HAP-1 (cell line): ENCODE results near the gene NUDT8.
"Not testable (repeated sequence)": the region's sequence is repeated elsewhere in the genome, so short reads cannot be mapped to it uniquely, and the experiment has no call there.

ENCODE experiments used
- DNase-seq, 2 experiments: peaks; one replicate each; pipeline ENCODE4 v3.0.0-alpha.2; 2016 to 2020; ENCODE audit warnings: low spot score in 2 of 2
- H3K27me3 ChIP-seq: fragments of 250-450 bp; sonication (Bioruptor Pico); 2 replicates; pipeline ENCODE4 v1.5.1; 2020; ENCODE audit warnings: low read depth, mild to moderate bottlenecking, moderate library complexity
- H3K36me3 ChIP-seq: fragments of 250-450 bp; sonication (Bioruptor Pico); replicated peaks from 2 replicates; pipeline ENCODE4 v1.5.1; 2020; ENCODE audit warnings: mild to moderate bottlenecking
- H3K4me1 ChIP-seq: fragments of 250-450 bp; sonication (Bioruptor Pico); 2 replicates; pipeline ENCODE4 v1.5.1; 2020; ENCODE audit warnings: mild to moderate bottlenecking
- H3K4me3 ChIP-seq: fragments of 250-450 bp; sonication (Bioruptor Pico); 2 replicates; pipeline ENCODE4 v1.5.1; 2020; ENCODE audit warnings: mild to moderate bottlenecking, moderate library complexity
- H3K9me3 ChIP-seq: fragments of 250-450 bp; sonication (Bioruptor Pico); 2 replicates; pipeline ENCODE4 v1.5.1; 2020; ENCODE audit warnings: mild to moderate bottlenecking, moderate library complexity
- in situ Hi-C: fragments of 300-500 bp; cut with MboI; formaldehyde crosslinking; loops from 3 replicates; pipeline ENCODE4 v1.14.3; 2020; ENCODE audit warnings: low sequenced_read_pairs, inconsistent platforms, mixed read lengths

NUDT8 gene

GRCh38 chr11:67611704-67612587 is 17.8 kb downstream of the NUDT8 start:
- Histone ChIP-seq H3K4me3 (no peak overlapping the region), H3K4me1 (peaks cover 6% of the 10 kb centered on the region), H3K36me3 (peaks cover 56% of the 10 kb centered on the region), H3K27me3 (no peaks in the 10 kb centered on the region), H3K9me3 (no peaks in the 10 kb centered on the region)
- in situ Hi-C loops: no loop called here
- DNase-seq: no peak

DNA sequence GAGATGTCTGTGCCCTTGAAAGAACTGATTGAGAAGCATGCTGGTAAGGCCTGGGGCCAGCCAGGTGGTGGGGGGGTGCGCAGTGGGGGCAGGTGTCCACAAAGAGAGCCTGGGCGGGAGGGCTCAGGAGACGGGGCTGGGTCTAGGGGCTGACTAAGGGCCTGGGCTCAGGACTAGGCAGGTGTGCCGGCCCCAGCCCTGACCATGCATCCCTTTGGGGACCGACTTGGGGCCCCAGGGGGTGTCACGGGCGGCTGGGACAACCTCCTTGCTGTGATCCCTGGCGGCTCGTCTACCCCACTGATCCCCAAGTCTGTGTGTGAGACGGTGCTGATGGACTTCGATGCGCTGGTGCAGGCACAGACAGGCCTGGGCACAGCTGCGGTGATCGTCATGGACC is 18.6 kb downstream of the NUDT8 start:
- in situ Hi-C loops: no loop called here

GRCh38 chr11:67610302-67610868 is 19.4 kb downstream of the NUDT8 start:
- Histone ChIP-seq H3K9me3 (peaks cover 2% of the 10 kb centered on the region; the same call in 1 of the 2 replicates), H3K4me1 (peaks cover 18% of the 10 kb centered on the region), H3K36me3 (peaks cover 57% of the 10 kb centered on the region), H3K27me3 (no peaks in the 10 kb centered on the region), H3K4me3 (no peak overlapping the region)
- in situ Hi-C loops: no loop called here
- DNase-seq: no peak

More for the DNA sequence above, 18.6 kb downstream of the NUDT8 start:
- H3K9me3 ChIP-seq: peaks cover 2% of the 10 kb centered on the region; the same call in 1 of the 2 replicates
- no peak overlapping the region for H3K4me3 ChIP-seq
- DNase-seq: no peak
- peaks cover 10% of the 10 kb centered on the region for H3K4me1 ChIP-seq
- H3K36me3 ChIP-seq: peaks cover 57% of the 10 kb centered on the region
- no peaks in the 10 kb centered on the region for H3K27me3 ChIP-seq

GRCh38 chr11:67609316-67609715 is 20.4 kb downstream of the NUDT8 start:
- no peaks in the 10 kb centered on the region for H3K27me3 ChIP-seq
- H3K4me1 ChIP-seq: peaks cover 28% of the 10 kb centered on the region
- no peak overlapping the region for H3K4me3 ChIP-seq
- DNase-seq: no peak
- in situ Hi-C loops: no loop called here
- peaks cover 57% of the 10 kb centered on the region for H3K36me3 ChIP-seq
- peaks cover 2% of the 10 kb centered on the region; the same call in 1 of the 2 replicates for H3K9me3 ChIP-seq

- peaks cover 2% of the 10 kb centered on the region; the same call in 1 of the 2 replicates for H3K9me3 ChIP-seq
- in situ Hi-C loops: no loop called here
- H3K4me3 ChIP-seq: no peak overlapping the region
- H3K27me3 ChIP-seq: no peaks in the 10 kb centered on the region
- peaks cover 32% of the 10 kb centered on the region for H3K4me1 ChIP-seq
- peaks cover 54% of the 10 kb centered on the region for H3K36me3 ChIP-seq
- DNase-seq: no peak
Measured at GRCh38 chr11:67608486-67608885, 21.3 kb downstream of the NUDT8 start.

DNA sequence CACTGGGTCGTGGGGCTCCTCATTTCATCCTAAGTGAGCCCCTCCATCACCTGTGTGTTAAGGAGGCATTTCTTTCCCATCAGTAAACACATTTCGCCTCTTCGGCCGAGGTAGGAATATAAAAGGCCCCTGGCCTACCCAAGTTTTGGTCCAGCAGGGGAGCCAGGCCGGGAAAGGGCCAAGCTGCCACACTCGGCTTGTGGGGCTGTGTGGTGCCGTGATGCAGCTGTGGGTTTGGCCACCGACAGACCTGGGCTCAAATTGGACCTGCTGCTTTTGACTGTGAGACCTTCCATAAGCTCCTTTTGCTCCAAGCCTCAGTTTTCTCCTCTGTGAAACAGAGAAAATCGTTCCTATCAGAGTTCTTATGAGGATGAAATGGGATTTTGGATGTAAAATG is 22.2 kb downstream of the NUDT8 start:
- DNase-seq: no peak
- H3K4me3 ChIP-seq: peak overlapping the region; percentile 99
- peaks cover 9% of the 10 kb centered on the region for H3K9me3 ChIP-seq
- H3K4me1 ChIP-seq: peaks cover 40% of the 10 kb centered on the region
- in situ Hi-C loops: no loop called here
- no peaks in the 10 kb centered on the region for H3K27me3 ChIP-seq
- peaks cover 57% of the 10 kb centered on the region for H3K36me3 ChIP-seq

DNA sequence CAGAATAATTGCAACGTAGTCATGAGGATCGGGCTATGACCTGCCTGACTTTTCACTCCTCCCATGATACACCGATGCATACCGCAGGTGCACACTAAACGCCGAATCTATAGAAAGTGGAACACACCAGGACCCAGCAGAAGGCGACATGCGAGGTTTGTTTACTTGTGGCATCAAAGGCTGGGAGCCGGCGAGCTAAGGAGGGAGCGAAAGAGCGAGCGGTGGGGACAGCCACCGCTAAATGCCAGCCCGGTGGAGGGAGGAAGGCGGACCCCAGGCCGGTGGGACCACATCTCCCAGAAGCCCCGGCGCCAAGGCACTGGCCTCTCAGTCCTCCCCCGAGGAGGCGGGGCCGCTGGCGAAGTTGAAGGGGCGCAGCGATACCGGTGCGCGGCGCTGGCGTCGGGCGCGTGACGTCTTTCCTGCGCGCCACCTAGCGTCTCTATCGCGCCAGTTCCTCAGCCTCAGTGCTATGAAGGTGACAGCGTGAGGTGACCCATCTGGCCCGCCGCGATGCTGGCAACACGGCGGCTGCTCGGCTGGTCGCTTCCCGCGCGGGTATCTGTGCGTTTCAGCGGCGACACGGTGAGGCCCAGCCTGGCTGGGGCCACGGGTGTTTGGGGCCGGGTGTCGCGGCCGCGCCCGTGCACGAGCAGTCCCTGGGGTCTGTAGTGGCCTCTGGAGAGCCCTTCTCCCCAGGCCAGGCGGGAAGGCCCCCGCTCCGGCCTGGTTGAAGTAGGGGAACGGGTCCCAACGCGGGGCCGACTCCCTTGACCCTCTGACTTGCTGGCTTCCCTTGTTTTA is 23.0 kb downstream of the NUDT8 start, which contains the start of gene NDUFV1:
Gene NDUFV1, plus strand, starts transcription at position 445 of the 804 bp plus-strand sequence. Its CDS starts 69 bp downstream, at position 514.
- Histone ChIP-seq H3K9me3 (peaks cover 14% of the 10 kb centered on the region), H3K27me3 (no peaks in the 10 kb centered on the region), H3K4me3 (peak within 1 kb of the TSS; percentile 99), H3K36me3 (peaks cover 49% of the 10 kb centered on the region), H3K4me1 (peaks cover 41% of the 10 kb centered on the region)
- in situ Hi-C loops: no loop called here
- DNase-seq: peak; percentile 94 to 99

GRCh38 chr11:67606093-67606491 is 23.6 kb downstream of the NUDT8 start:
- H3K27me3 ChIP-seq: no peaks in the 10 kb centered on the region
- peaks cover 41% of the 10 kb centered on the region for H3K4me1 ChIP-seq
- peaks cover 14% of the 10 kb centered on the region for H3K9me3 ChIP-seq
- in situ Hi-C loops: no loop called here
- H3K36me3 ChIP-seq: peaks cover 43% of the 10 kb centered on the region
- peak overlapping the region; percentile 99 for H3K4me3 ChIP-seq
- DNase-seq: no peak

DNA sequence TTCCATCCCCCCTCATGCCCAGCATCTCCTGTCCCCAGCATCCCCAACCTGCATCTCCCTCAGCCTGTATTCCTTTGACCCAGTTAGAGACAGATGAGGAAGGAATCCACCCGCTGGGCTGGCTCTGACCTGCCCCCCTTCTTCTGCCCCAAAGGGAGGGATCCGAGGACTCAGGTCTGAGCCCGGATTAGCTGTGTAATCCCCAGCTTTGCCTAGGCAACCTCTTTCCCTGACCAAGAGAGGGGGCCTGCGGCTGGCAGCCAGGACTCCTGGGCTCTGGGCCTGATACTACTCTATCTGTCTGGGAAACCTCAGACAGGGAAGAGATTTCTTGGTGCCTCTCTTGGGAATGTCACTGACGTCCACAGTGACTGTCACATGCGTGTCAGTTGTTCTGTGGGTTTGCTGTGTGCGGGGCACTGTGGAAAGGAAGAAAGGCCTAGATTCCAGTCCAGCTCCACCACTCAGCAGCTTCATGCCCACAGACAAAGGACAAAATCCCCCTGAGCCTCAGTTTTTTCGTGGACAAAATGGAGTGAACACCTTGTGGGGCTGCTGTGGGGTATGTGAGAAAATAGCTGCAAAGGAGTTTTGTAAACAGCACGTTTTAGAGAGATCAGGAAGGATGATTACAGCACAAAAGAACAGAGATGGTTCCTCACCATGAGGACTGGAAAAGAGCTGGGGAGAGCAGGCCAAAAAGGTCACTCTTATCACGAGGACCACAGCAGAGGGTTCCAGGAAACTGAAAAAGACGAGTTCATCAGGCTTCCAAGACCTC is 24.3 kb downstream of the NUDT8 start:
- in situ Hi-C loops: no loop called here
- Histone ChIP-seq H3K4me3 (no peak overlapping the region), H3K9me3 (peaks cover 14% of the 10 kb centered on the region), H3K27me3 (no peaks in the 10 kb centered on the region), H3K4me1 (peaks cover 41% of the 10 kb centered on the region), H3K36me3 (peaks cover 36% of the 10 kb centered on the region)
- peak; percentile 32 to 75 for DNase-seq

GRCh38 chr11:67604815-67605214 is 24.9 kb downstream of the NUDT8 start:
- H3K4me1 ChIP-seq: peaks cover 41% of the 10 kb centered on the region
- H3K36me3 ChIP-seq: peaks cover 30% of the 10 kb centered on the region
- in situ Hi-C loops: no loop called here
- no peak overlapping the region for H3K4me3 ChIP-seq
- no peak for DNase-seq
- peaks cover 14% of the 10 kb centered on the region for H3K9me3 ChIP-seq
- no peaks in the 10 kb centered on the region for H3K27me3 ChIP-seq

GRCh38 chr11:67604119-67604518 is 25.6 kb downstream of the NUDT8 start:
- peaks cover 23% of the 10 kb centered on the region for H3K36me3 ChIP-seq
- H3K4me3 ChIP-seq, H3K27me3 ChIP-seq, in situ Hi-C loops, DNase-seq: not testable (repeated sequence)
- H3K9me3 ChIP-seq: peaks cover 15% of the 10 kb centered on the region
- peaks cover 44% of the 10 kb centered on the region for H3K4me1 ChIP-seq

DNA sequence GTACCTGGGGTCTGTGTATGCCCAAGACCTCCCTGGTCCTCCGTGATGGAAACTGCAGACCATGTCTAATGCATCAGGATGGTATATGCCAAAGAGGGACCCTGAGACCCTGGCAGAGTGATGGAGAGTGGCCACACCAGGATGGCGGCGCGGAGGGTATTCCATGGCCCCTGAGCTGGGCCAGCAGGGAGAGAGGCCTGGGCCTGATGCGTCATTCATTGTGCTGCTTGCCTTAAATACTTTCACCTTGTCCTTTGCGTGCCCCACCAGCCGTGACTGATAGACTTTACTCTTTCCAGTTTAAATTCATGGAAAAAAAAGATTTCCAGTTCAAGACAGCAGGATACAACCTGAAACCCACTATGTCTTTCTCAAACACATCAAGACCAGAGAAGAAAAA is 28.6 kb downstream of the NUDT8 start:
- H3K27me3 ChIP-seq: no peaks in the 10 kb centered on the region
- H3K4me3 ChIP-seq: no peak overlapping the region
- DNase-seq: no peak
- in situ Hi-C loops: no loop called here
- H3K9me3 ChIP-seq: peaks cover 26% of the 10 kb centered on the region
- H3K36me3 ChIP-seq: 0 out of 2 replicates have a peak, but pooled peaks cover 4% of the 10 kb centered on the region
- H3K4me1 ChIP-seq: peaks cover 34% of the 10 kb centered on the region
